SK-N-SH treated with all-trans-retinoic acid at 6 μM for 48 hours (cell line): ENCODE measurements around the gene KRTAP10-3.

ENCODE experiments used
- ATAC-seq: fragments of 200-7000 bp; cut with Tn5 transposase; 3 replicates; pipeline ENCODE4 v1.9.1; 2020; ENCODE audit warnings: mild to moderate bottlenecking, moderate library complexity
- BACH2 ChIP-seq: fragments of 250-450 bp; sonication (Bioruptor Pico); IDR thresholded peaks from 2 replicates; pipeline ENCODE4 v1.9.0; 2021; ENCODE audit warnings: mild to moderate bottlenecking, borderline replicate concordance
- CREB5 ChIP-seq: fragments of 250-450 bp; sonication (Bioruptor Pico); IDR thresholded peaks from 2 replicates; pipeline ENCODE4 v1.5.1; 2020; ENCODE audit warnings: low read depth, mild to moderate bottlenecking, moderate library complexity
- CSDC2 ChIP-seq: fragments of 250-450 bp; sonication (Bioruptor Pico); IDR thresholded peaks from 2 replicates; pipeline ENCODE4 v1.5.0; 2020; ENCODE audit warnings: mild to moderate bottlenecking, moderate library complexity
- CSRNP3 ChIP-seq: fragments of 250-450 bp; sonication (Bioruptor Pico); IDR thresholded peaks from 2 replicates; pipeline ENCODE4 v1.5.1; 2021; ENCODE audit warnings: mild to moderate bottlenecking, moderate library complexity
- ISL1 ChIP-seq: fragments of 250-450 bp; sonication (Bioruptor Pico); IDR thresholded peaks from 2 replicates; pipeline ENCODE4 v2.1.2; 2022; ENCODE audit warnings: mild to moderate bottlenecking, moderate library complexity
- OSR1 ChIP-seq: fragments of 250-450 bp; sonication (Bioruptor Pico); IDR thresholded peaks from 2 replicates; pipeline ENCODE4 v1.8.0; 2022; ENCODE audit warnings: moderate library complexity, mild to moderate bottlenecking, inconsistent platforms
- POU6F1 ChIP-seq: fragments of 250-450 bp; sonication (Bioruptor Pico); IDR thresholded peaks from 2 replicates; pipeline ENCODE4 v1.8.0; 2021; ENCODE audit warnings: low read depth, mild to moderate bottlenecking, moderate library complexity, borderline replicate concordance
- PPARA ChIP-seq: fragments of 250-450 bp; sonication (Bioruptor Pico); IDR thresholded peaks from 2 replicates; pipeline ENCODE4 v1.5.0; 2020; ENCODE audit warnings: mild to moderate bottlenecking, borderline replicate concordance
- RARB ChIP-seq: fragments of 250-450 bp; sonication (Bioruptor Pico); IDR thresholded peaks from 2 replicates; pipeline ENCODE4 v1.8.0; 2021; ENCODE audit warnings: mild to moderate bottlenecking, moderate library complexity
- SNAI2 ChIP-seq: fragments of 250-450 bp; sonication (Bioruptor Pico); IDR thresholded peaks from 2 replicates; pipeline ENCODE4 v1.5.0; 2020; ENCODE audit warnings: mild to moderate bottlenecking, moderate library complexity
- TCF4 ChIP-seq: fragments of 250-450 bp; sonication (Bioruptor Pico); IDR thresholded peaks from 2 replicates; pipeline ENCODE4 v1.8.0; 2021; ENCODE audit warnings: mild to moderate bottlenecking, moderate library complexity, borderline replicate concordance
- TOX ChIP-seq: fragments of 250-450 bp; sonication (Bioruptor Pico); IDR thresholded peaks from 2 replicates; pipeline ENCODE4 v1.8.0; 2021; ENCODE audit warnings: mild to moderate bottlenecking, moderate library complexity, borderline replicate concordance
- TSHZ2 ChIP-seq: fragments of 250-450 bp; sonication (Bioruptor Pico); IDR thresholded peaks from 2 replicates; pipeline ENCODE4 v1.5.0; 2020; ENCODE audit warnings: mild to moderate bottlenecking, moderate library complexity
- ZC3H10 ChIP-seq: fragments of 250-450 bp; sonication (Bioruptor Pico); IDR thresholded peaks from 2 replicates; pipeline ENCODE4 v1.5.1; 2021; ENCODE audit warnings: mild to moderate bottlenecking, moderate library complexity
- ZFP30 ChIP-seq: fragments of 450-650 bp; formaldehyde crosslinking; IDR thresholded peaks from 2 replicates; pipeline ENCODE4 v1.5.0; 2022; ENCODE audit warnings: mild to moderate bottlenecking, moderate library complexity
- ZNF565 ChIP-seq: fragments of 450-650 bp; formaldehyde crosslinking; conservative IDR thresholded peaks from 2 replicates; pipeline ENCODE4 v1.5.0; 2020; ENCODE audit warnings: low read depth, mild to moderate bottlenecking, moderate library complexity
- ZNF70 ChIP-seq: fragments of 450-650 bp; formaldehyde crosslinking; IDR thresholded peaks from 2 replicates; pipeline ENCODE4 v1.5.0; 2020; ENCODE audit warnings: mild to moderate bottlenecking, moderate library complexity
- ZNF8 ChIP-seq: fragments of 450-650 bp; formaldehyde crosslinking; IDR thresholded peaks from 2 replicates; pipeline ENCODE4 v1.5.0; 2020; ENCODE audit warnings: mild to moderate bottlenecking, moderate library complexity
- TF ChIP-seq, protein P1 (sequence below): fragments of 250-450 bp; sonication (Bioruptor Pico); IDR thresholded peaks from 2 replicates; pipeline ENCODE4 v1.8.0; 2020; ENCODE audit warnings: mild to moderate bottlenecking, moderate library complexity, borderline replicate concordance

KRTAP10-3 gene

DNA sequence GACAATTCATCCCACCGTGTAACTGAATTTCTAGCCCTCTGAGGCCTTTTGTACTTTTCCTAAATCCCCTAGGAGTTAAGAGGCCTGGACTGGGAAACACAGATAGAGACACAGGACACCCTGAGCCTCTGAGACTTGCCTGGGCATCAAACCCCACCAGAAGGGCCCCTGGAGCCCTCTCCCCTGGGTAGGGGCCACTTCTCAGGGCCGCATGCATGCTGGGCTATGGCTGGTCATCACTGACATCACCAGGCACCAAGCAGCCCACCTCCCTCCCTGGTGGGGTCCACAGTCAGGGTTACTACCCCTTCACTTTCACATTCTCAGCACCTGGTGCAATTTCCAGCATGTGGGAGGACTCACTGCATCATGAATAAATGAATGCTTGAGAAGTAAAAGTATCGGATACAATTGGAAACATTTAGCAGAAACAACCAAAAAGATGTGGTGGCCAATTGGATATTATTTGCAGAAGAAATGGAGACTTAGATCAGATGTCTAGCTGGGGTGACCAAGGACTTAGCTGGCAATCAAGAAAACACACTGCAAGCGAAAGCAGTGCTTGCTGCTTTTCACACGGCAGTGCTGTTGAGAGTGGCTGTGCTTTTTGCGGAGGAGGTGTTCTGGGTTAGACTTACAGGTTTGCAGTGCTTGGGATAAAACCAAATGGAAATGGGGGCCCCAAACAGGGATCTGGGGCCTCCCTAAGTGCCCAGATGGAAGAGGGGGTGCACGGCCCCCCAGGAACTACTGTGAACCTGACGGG, 40.9 kb upstream of the KRTAP10-3 start (continued):
- TF ChIP-seq ZNF70 (CRISPR knock-in tag) (no peak), PPARA (no peak), RARB (CRISPR knock-in tag) (no peak), CSRNP3 (no peak), OSR1 (CRISPR knock-in tag) (no peak)
- TF ChIP-seq, all 23 proteins: peak for 0

DNA sequence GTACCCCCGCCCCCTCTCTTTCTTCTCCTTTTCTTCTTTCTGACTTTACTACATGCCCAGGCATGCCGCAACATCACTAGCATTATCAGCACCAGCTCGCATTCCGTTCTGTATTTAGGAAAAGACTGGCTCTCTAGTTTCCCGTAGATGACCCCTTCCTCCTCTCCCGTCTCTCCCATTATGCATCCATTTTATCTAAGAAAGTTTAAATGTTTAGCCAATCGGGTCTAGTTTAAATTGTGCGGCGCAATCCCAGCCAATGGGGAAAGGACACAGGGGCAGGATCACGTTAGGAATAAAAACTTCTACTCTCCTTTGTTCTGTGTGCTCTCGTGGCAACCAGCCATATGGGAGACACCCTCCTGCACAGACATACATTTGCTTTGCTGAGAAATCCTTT, 39.5 kb upstream of the KRTAP10-3 start:
- no peak for ATAC-seq
- TF ChIP-seq CSRNP3 = no peak
- TF ChIP-seq ZNF8 = no peak
- TF ChIP-seq TOX = no peak
- no peak for TF ChIP-seq SNAI2
- TF ChIP-seq ZFP30 (CRISPR knock-in tag) = no peak
- no peak for TF ChIP-seq POU6F1 (CRISPR knock-in tag)
- TF ChIP-seq ZNF565 (CRISPR knock-in tag) = no peak
- TF ChIP-seq CSDC2 (CRISPR knock-in tag) = no peak
- no peak for TF ChIP-seq OSR1 (CRISPR knock-in tag)
- TF ChIP-seq TSHZ2 (CRISPR knock-in tag) = no peak
- no peak for TF ChIP-seq PPARA
- TF ChIP-seq BACH2 (CRISPR knock-in tag) = no peak
- TF ChIP-seq ZNF70 (CRISPR knock-in tag) = no peak
- TF ChIP-seq, protein P1, sequence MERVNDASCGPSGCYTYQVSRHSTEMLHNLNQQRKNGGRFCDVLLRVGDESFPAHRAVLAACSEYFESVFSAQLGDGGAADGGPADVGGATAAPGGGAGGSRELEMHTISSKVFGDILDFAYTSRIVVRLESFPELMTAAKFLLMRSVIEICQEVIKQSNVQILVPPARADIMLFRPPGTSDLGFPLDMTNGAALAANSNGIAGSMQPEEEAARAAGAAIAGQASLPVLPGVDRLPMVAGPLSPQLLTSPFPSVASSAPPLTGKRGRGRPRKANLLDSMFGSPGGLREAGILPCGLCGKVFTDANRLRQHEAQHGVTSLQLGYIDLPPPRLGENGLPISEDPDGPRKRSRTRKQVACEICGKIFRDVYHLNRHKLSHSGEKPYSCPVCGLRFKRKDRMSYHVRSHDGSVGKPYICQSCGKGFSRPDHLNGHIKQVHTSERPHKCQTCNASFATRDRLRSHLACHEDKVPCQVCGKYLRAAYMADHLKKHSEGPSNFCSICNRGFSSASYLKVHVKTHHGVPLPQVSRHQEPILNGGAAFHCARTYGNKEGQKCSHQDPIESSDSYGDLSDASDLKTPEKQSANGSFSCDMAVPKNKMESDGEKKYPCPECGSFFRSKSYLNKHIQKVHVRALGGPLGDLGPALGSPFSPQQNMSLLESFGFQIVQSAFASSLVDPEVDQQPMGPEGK = no peak
- TF ChIP-seq CREB5 (CRISPR knock-in tag) = no peak
- TF ChIP-seq TCF4 = no peak
- no peak for TF ChIP-seq RARB (CRISPR knock-in tag)
- TF ChIP-seq ZC3H10 (CRISPR knock-in tag) = no peak
- TF ChIP-seq ISL1 = no peak
